Spinal cord (tissue), 10 donors: ENCODE measurements around the gene MAP2K6. TPM values are rescaled to one million over a fixed set of nuclear protein-coding genes. Genes with fewer than 3 reads are reported as not detected.

Experiments used
- DNase-seq, 6 donors: peaks; one replicate each; pipeline versions ENCODE4 v3.0.0 to v3.0.0-alpha.2; 2013 to 2015; ENCODE audit warnings: low spot score in 6 of 6, low read depth in 4 of 6
- H3K27ac ChIP-seq: one replicate; pipeline ENCODE4 v1.5.1; 2013; ENCODE audit warnings: low read depth, low read length, control low read depth
- H3K27me3 ChIP-seq: one replicate; pipeline ENCODE4 v1.6.1; 2013; ENCODE audit warnings: low read length; ENCODE audit not compliant: control insufficient read depth, insufficient read depth
- H3K36me3 ChIP-seq: one replicate; pipeline ENCODE4 v1.6.1; 2013; ENCODE audit warnings: low read length; ENCODE audit not compliant: control insufficient read depth, insufficient read depth
- H3K4me1 ChIP-seq: one replicate; pipeline ENCODE4 v1.6.1; 2013; ENCODE audit warnings: low read length; ENCODE audit not compliant: control insufficient read depth, insufficient read depth
- H3K4me3 ChIP-seq: one replicate; pipeline ENCODE4 v1.5.1; 2013; ENCODE audit warnings: low read depth, low read length, control low read depth
- H3K9me3 ChIP-seq: one replicate; pipeline ENCODE4 v1.6.1; 2013; ENCODE audit warnings: low read length; ENCODE audit not compliant: control insufficient read depth, insufficient read depth
- WGBS: methylation state at CpG from one replicate; pipeline ENCODE4 v1.1.5; 2013; ENCODE audit warnings: missing lambda C conversion rate; ENCODE audit not compliant: insufficient coverage; 5-methylcytosine and 5-hydroxymethylcytosine counted together
- polyA plus RNA-seq, 2 donors: library from polyadenylated mRNA; unstranded; fragments of 120-200 nt; gene quantifications; one replicate each; pipeline ENCODE4 v1.2.1, GENCODE V29; 2013; ENCODE audit not compliant: insufficient read length in 2 of 2
- total RNA-seq, 2 donors: library from RNA; depleted of rRNA in 1 of 2; stranded (reverse); fragments of 120-200 nt in 1 of 2; fragments of >200 nt in 1 of 2; gene quantifications; one replicate each; pipeline versions ENCODE4 v1.2.3 to v1.2.4, GENCODE V29; 2013 to 2014
- donor health status: healthy.

Gene MAP2K6
- total and polyA plus RNA-seq, 4 donors, result 11.5 to 32.5 (median 17.9) TPM

DNA sequence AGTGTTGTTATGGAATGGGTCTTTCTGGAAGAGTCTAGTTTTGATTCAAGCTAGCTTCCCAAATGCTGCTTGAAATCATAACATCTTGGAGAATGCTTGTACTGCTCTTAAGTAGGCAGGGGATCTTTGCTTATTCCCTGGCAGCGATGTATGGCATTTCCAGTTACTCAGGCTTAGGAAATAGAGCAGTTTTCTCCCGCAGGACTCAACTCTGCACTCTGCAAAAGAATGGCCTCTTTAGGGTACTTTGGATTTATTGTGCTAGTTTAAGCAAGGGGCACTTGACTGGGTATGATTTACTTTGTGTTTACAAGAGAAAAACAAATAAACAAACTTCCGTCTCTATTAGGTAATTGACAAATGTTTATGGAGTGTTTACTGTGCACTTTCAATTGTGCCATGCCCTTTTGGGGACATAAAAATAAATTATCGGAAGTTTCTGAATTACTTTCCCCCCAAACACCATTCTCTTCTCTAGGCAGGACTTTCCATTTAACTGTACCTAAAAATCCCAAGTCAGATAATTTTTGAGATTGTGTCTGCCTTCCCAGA lies 164.0 kb downstream of the MAP2K6 start:
- Histone ChIP-seq H3K27me3 (no peaks in the 10 kb centered on the region), H3K4me1 (no peaks in the 10 kb centered on the region), H3K9me3 (no peaks in the 10 kb centered on the region), H3K27ac (no peak overlapping the region), H3K36me3 (no peaks in the 10 kb centered on the region), H3K4me3 (no peak overlapping the region)
- 67% methylated on average over 2 of the region's 4 CpGs for WGBS
- no peak for DNase-seq

DNA sequence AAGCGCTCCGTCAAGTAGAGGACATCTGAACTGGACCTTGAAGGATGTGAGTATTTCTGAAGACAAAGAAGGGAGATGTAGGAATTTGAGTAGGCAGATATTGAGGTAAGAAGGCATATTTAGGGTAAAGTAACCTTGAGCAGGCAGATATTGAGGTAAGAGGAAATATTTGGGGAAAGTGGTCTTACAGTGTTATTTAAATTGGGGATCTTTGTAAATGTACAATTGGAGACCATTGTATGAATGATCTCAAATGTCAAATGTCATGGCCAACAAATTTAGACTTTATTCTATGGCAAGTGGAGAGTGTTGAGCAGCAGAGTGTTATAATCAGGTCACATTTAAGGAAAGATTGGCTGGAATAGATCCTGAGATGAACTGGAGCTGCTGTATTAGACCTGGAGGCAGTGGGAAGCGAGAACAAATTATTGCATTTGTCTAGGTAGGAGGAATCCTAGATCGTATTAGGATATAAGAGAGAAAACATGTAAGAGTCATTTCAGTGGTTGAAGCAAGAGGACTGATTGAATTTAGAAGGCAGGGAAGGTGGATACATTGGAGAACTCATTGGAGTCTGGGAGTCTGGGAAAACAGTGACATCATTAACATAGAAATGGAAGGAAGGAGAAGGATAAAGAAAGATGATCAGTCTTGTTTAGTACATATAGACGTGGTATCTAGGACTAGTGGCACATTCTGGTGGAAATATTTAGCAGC lies 165.6 kb downstream of the MAP2K6 start:
- Histone ChIP-seq H3K9me3 (no peaks in the 10 kb centered on the region), H3K4me3 (no peak overlapping the region), H3K36me3 (no peaks in the 10 kb centered on the region), H3K27ac (no peak overlapping the region), H3K4me1 (no peaks in the 10 kb centered on the region), H3K27me3 (no peaks in the 10 kb centered on the region)
- no peak for DNase-seq
- WGBS, result 100% methylated on average over 4 of the region's 5 CpGs

DNA sequence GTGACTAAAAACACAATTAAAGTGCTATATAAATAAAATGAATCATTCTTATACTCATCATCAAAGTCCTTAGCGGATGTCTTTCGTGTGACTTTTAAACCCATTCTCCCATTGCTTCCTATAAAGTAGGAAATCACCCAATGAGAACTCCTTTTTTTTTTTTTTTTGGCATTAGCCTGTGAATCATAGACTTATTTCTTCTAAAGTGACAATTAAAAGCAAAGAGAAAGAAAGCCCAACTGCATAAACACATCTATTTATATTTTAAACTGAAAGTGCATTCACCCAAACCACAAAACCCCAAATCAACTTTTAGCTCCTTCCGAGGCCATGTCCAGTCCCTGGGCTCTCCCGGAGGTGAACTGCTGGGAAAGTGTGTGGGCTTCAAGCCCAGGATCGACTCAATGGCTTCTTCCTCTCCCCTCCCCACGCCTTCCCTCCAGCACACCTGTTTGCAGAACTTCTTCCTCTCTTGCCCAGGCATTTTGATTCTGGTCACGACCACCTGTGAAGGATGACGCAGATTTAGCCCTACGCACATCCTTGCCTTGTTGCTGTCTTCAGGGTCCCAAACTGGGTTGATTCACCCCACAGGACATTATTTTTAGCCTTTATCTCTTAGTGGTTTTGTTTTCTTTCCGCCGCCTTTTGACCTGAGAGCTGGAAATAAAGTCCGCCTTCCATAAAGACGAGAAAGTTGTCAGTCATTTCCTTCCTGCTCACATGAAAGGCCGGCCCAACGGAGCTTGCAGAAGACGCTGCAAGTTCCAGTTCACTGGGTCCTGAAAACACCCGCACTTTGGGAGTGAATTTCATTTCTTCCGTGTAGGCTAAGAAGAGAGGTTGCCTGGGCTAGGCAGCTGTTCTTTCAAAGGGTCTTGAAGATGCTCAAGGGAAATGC lies 166.8 kb downstream of the MAP2K6 start:
- H3K36me3 ChIP-seq, result no peaks in the 10 kb centered on the region
- no peak for DNase-seq
- no peaks in the 10 kb centered on the region for H3K4me1 ChIP-seq
- H3K27me3 ChIP-seq, result no peaks in the 10 kb centered on the region
- H3K27ac ChIP-seq, result no peak overlapping the region
- H3K9me3 ChIP-seq, result no peaks in the 10 kb centered on the region
- no peak overlapping the region for H3K4me3 ChIP-seq
- WGBS, result 74% methylated on average over 15 of the region's 18 CpGs

DNA sequence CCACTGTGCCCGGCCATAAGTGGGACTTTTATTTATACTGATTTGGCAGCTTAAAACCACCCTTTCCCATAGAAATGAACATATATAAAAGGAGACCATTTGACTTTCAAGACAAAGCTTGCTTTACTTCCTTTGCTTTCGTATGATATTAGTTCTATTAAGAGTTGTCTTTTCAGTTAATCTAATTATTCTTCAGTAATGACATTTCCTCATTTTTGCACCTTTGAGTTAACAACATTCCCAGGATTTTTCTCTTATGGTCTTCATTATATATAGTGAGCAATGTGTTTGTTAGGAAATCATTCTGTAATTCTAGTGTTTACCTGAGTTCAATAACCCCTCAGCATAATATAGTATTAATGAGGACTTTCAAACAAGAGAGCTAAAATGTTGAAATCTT lies 173.8 kb downstream of the MAP2K6 start:
- Histone ChIP-seq H3K4me1 (no peaks in the 10 kb centered on the region), H3K27ac (no peak overlapping the region), H3K4me3 (no peak overlapping the region), H3K27me3 (no peaks in the 10 kb centered on the region), H3K36me3 (no peaks in the 10 kb centered on the region), H3K9me3 (no peaks in the 10 kb centered on the region)
- no CpG with 5 or more reads among the region's 2 CpGs for WGBS
- no peak for DNase-seq

DNA sequence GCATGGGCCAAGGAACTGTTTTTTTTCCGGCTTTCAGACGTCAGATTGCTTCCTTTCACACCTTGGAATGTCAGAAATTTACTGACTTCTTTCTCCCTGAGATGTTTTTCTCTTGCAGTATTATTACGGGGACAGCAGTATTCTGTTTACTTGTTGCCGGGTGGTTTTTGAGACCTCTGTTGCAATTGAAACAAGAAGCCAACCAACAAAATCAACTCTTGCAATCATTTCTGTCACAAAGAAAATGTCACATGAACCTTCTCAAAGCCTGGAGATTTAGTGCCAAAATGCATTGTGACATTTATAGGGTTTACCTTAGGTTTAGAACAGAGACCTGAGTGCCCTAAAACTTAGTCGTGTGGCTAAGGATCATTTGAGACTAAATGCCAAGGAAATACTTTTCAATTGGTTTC lies 174.3 kb downstream of the MAP2K6 start:
- H3K4me3 ChIP-seq, result no peak overlapping the region
- 83% methylated on average over 3 of the region's 5 CpGs for WGBS
- no peak for DNase-seq
- H3K36me3 ChIP-seq, result no peaks in the 10 kb centered on the region
- H3K27ac ChIP-seq, result no peak overlapping the region
- no peaks in the 10 kb centered on the region for H3K4me1 ChIP-seq
- no peaks in the 10 kb centered on the region for H3K9me3 ChIP-seq
- no peaks in the 10 kb centered on the region for H3K27me3 ChIP-seq

DNA sequence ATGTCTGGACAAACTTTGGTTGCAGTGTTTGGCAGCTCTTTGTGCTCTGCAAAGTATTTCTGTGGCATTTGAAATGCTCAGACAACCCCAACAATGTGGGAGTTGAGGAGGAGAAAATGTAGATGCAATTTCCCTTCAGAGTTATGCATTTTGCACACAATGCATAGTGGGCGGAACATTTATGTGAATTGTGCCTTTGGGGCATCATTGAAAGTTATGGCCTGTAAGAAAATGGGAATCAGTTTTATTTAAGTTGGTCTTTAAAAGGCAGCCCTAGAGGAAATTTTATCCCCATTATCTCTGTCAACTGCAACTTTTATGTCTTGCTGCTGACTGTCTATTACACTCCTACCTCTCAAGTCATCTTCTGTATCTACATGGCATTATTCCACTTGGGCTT lies 176.2 kb downstream of the MAP2K6 start:
- Histone ChIP-seq H3K27ac (no peak overlapping the region), H3K4me3 (no peak overlapping the region), H3K9me3 (no peaks in the 10 kb centered on the region), H3K4me1 (no peaks in the 10 kb centered on the region), H3K36me3 (no peaks in the 10 kb centered on the region), H3K27me3 (no peaks in the 10 kb centered on the region)
- no CpG with 5 or more reads among the region's 1 CpG for WGBS
- DNase-seq, result peak in 1 of 6 donors; percentile 30

DNA sequence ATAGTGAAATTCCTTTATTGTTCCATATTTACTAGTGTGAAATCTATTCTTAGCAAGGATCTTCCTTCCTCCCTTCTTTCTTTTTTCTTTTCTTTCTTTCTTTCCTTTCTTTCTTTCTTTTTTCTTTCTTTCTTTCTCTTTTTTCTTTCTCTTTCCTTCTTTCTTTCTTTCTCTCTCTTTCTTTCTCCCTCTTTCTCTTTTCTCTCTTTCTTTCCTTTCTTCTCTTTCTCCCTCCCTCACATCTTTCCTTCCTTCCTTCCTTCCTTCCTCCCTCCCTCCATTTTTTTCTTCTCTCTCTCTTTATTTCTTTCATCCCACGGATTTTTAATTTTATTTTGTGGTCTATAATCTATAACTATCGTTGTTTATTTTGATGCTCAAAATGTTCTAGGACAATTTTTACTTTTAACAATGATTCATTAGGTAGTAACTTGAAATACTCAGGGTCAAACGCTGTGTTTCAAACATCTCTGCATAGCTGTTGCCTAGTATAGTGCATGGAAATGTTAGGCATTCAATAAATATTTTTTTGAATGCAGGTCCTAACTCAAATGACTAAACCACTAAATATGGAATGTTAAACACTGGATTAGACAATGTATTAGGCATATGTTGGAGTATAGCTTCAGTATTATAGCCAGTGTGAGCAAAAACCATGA lies 178.3 kb downstream of the MAP2K6 start:
- Histone ChIP-seq H3K4me3 (no peak overlapping the region), H3K27ac (no peak overlapping the region), H3K27me3 (no peaks in the 10 kb centered on the region), H3K4me1 (no peaks in the 10 kb centered on the region), H3K9me3 (no peaks in the 10 kb centered on the region), H3K36me3 (no peaks in the 10 kb centered on the region)
- no peak for DNase-seq
- WGBS, result no CpG with 5 or more reads among the region's 3 CpGs

DNA sequence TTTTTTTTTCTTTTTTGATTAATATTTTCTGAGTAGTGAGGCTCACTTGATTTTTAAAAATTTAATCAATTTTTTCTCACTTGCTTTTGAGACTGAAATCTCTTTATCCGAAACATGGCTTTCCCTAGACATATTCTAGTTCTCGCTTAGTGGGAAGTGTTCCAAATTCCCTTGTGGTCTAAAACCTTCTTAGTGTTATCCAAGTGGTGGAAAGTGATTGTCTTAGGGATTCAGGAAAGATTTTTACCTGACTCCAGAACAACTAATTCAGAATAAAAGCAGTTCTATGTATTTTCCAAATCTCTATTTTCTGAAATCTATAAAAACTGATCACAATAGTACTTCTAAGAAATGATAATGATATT lies 178.8 kb downstream of the MAP2K6 start:
- Histone ChIP-seq H3K4me1 (no peaks in the 10 kb centered on the region), H3K4me3 (no peak overlapping the region), H3K27me3 (no peaks in the 10 kb centered on the region), H3K27ac (no peak overlapping the region), H3K9me3 (no peaks in the 10 kb centered on the region), H3K36me3 (no peaks in the 10 kb centered on the region)
- no peak for DNase-seq
- WGBS, result no CpG with 5 or more reads among the region's 2 CpGs

DNA sequence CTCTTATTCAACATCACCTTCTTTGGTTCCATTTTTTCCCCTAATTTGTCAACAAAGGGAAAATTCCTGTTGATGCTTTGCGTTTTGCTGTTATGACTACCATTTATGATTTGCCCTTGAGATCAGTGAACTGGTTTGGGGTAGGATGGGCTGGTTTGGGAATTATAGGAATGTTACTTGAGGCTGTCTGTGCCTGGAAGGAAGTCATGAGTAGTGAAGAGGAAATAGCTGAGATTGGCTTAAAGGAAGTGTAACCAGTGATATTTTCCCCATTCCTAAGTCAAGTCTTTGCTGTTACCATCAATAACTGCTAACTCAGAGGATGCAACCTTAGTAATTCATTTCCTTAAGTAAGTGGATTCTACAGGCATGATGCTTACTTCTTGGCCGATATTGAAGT lies 179.2 kb downstream of the MAP2K6 start:
- Histone ChIP-seq H3K36me3 (no peaks in the 10 kb centered on the region), H3K4me3 (no peak overlapping the region), H3K27ac (no peak overlapping the region), H3K9me3 (no peaks in the 10 kb centered on the region), H3K27me3 (no peaks in the 10 kb centered on the region), H3K4me1 (no peaks in the 10 kb centered on the region)
- WGBS, result 94% methylated on average over 2 of the region's 2 CpGs
- no peak for DNase-seq
